DOHH2 (cell line): ENCODE results near the gene GRM6.

Source experiments
- H3F3A ChIP-seq: fragments of 200-600 bp; sonication (generic), shearing (Covaris generic); 2 replicates; pipeline ENCODE4 v1.6.0; 2016; ENCODE audit warnings: antibody characterized with exemption, mild to moderate bottlenecking; ENCODE audit not compliant: control insufficient read depth, insufficient read depth
- H3K27ac ChIP-seq: fragments of 200-600 bp; sonication (generic); 2 replicates; pipeline ENCODE4 v1.5.1; 2014; ENCODE audit warnings: low read depth, mild to moderate bottlenecking, low read length, moderate library complexity
- H3K27me3 ChIP-seq: fragments of 200-600 bp; sonication (generic); 2 replicates; pipeline ENCODE4 v1.6.1; 2014; ENCODE audit warnings: mild to moderate bottlenecking, low read length, mixed read lengths; ENCODE audit not compliant: control insufficient read depth
- H3K36me3 ChIP-seq: fragments of 200-600 bp; sonication (generic); 2 replicates; pipeline ENCODE4 v1.6.1; 2014; ENCODE audit warnings: mild to moderate bottlenecking, low read length, moderate library complexity, mixed read lengths; ENCODE audit not compliant: control insufficient read depth
- H3K4me1 ChIP-seq: fragments of 200-600 bp; sonication (generic); 2 replicates; pipeline ENCODE4 v1.6.1; 2014; ENCODE audit warnings: mild to moderate bottlenecking, low read length, mixed read lengths; ENCODE audit not compliant: control insufficient read depth
- H3K4me2 ChIP-seq: fragments of 200-600 bp; sonication (generic); 2 replicates; pipeline ENCODE4 v1.6.0; 2014; ENCODE audit warnings: mild to moderate bottlenecking, low read length, moderate library complexity
- H3K4me3 ChIP-seq: fragments of 200-600 bp; sonication (generic); 2 replicates; pipeline ENCODE4 v1.5.1; 2014; ENCODE audit warnings: mild to moderate bottlenecking, low read length, mixed read lengths
- H3K79me2 ChIP-seq: fragments of 200-600 bp; sonication (generic); 2 replicates; pipeline ENCODE4 v1.6.1; 2014; ENCODE audit warnings: mild to moderate bottlenecking, low read length, mixed read lengths; ENCODE audit not compliant: control insufficient read depth
- H3K9me2 ChIP-seq: fragments of 200-600 bp; sonication (generic); replicated peaks from 2 replicates; pipeline ENCODE4 v1.6.1; 2014; ENCODE audit warnings: mild to moderate bottlenecking, low read length, mixed read lengths; ENCODE audit not compliant: control insufficient read depth
- H3K9me3 ChIP-seq: fragments of 200-600 bp; sonication (generic); 2 replicates; pipeline ENCODE4 v1.6.1; 2014; ENCODE audit warnings: antibody characterized with exemption, low read length, mixed read lengths; ENCODE audit not compliant: control insufficient read depth, insufficient read depth
- H4K20me1 ChIP-seq: fragments of 200-600 bp; sonication (generic); 2 replicates; pipeline ENCODE4 v1.6.0; 2014; ENCODE audit warnings: low read depth, mild to moderate bottlenecking, antibody characterized with exemption, low read length, moderate library complexity; ENCODE audit not compliant: control insufficient read depth, insufficient read depth
- EZH2phosphoT487 ChIP-seq: fragments of 200-600 bp; sonication (generic); IDR thresholded peaks from 2 replicates; pipeline ENCODE4 v1.6.1; 2017; ENCODE audit warnings: borderline replicate concordance, mild to moderate bottlenecking, antibody characterized with exemption, low read length, moderate library complexity, mixed read lengths
- TF ChIP-seq, protein P1 (sequence below): fragments of 200-600 bp; sonication (generic); IDR thresholded peaks from one replicate; pipeline ENCODE4 v1.5.1; 2014; ENCODE audit warnings: antibody characterized with exemption, mild to moderate bottlenecking, low read depth, low read length; ENCODE audit not compliant: poor library complexity, severe bottlenecking

Gene GRM6

DNA sequence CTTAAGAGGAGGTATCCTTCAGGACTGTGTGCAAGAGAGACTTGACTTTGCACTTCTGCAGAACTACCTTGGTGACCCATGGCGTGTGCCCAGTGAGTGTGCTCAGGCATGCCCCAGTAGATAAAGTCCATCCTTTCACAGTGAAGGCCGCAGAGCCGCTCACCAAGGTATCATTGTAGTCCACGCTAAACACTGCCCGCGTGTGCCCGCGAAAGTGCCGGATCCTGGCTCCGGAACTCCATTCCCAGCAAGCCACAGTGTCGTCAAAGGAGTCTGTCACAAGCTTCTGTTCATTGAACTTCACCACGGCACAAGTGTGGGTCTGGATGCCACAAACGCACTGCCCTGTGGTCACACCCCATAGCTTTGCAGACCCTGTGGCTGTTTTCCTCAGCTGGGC lies 3.3 kb upstream of the GRM6 start:
- Histone ChIP-seq H3K4me2 (no peak overlapping the region), H3K79me2 (no peaks in the 10 kb centered on the region), H3K4me3 (no peak overlapping the region), H4K20me1 (no peaks in the 10 kb centered on the region), H3K27me3 (no peaks in the 10 kb centered on the region), H3K36me3 (no peaks in the 10 kb centered on the region), H3F3A (no peaks in the 10 kb centered on the region), H3K9me2 (no peaks in the 10 kb centered on the region), H3K27ac (no peak overlapping the region), H3K4me1 (no peaks in the 10 kb centered on the region), H3K9me3 (no peaks in the 10 kb centered on the region; the same call in 1 of the 2 replicates)
- TF ChIP-seq, protein P1, sequence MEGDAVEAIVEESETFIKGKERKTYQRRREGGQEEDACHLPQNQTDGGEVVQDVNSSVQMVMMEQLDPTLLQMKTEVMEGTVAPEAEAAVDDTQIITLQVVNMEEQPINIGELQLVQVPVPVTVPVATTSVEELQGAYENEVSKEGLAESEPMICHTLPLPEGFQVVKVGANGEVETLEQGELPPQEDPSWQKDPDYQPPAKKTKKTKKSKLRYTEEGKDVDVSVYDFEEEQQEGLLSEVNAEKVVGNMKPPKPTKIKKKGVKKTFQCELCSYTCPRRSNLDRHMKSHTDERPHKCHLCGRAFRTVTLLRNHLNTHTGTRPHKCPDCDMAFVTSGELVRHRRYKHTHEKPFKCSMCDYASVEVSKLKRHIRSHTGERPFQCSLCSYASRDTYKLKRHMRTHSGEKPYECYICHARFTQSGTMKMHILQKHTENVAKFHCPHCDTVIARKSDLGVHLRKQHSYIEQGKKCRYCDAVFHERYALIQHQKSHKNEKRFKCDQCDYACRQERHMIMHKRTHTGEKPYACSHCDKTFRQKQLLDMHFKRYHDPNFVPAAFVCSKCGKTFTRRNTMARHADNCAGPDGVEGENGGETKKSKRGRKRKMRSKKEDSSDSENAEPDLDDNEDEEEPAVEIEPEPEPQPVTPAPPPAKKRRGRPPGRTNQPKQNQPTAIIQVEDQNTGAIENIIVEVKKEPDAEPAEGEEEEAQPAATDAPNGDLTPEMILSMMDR = no peak
- no peak for TF ChIP-seq EZH2phosphoT487

DNA sequence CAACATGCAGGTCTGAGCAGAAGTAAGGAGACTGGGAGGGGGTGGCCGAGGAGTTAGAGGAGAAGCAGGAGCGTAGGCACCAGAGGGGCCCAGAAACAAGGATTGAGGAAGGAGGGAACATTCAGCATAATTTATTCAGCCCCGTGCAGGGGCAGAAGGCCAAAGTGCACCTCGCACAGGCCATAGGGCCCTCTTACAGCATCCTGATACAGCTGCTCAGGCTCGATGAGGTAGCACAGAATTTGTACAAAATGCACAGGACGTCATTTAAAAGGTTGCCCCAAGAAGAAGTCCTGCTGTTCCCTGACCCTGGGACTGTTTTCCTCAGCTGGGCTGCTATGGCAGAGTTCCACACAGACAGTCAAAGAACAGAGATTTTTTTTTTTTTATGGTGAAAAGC lies 2.1 kb upstream of the GRM6 start:
- no peaks in the 10 kb centered on the region; the same call in 1 of the 2 replicates for H3K9me3 ChIP-seq
- no peak overlapping the region for H3K4me2 ChIP-seq
- no peaks in the 10 kb centered on the region for H3K4me1 ChIP-seq
- H3F3A ChIP-seq = no peaks in the 10 kb centered on the region
- H4K20me1 ChIP-seq = no peaks in the 10 kb centered on the region
- H3K79me2 ChIP-seq = no peaks in the 10 kb centered on the region
- H3K9me2 ChIP-seq = no peaks in the 10 kb centered on the region
- TF ChIP-seq EZH2phosphoT487 = no peak
- TF ChIP-seq, protein P1 = no peak
- no peak overlapping the region for H3K27ac ChIP-seq
- H3K4me3 ChIP-seq = no peak overlapping the region
- H3K27me3 ChIP-seq = no peaks in the 10 kb centered on the region
- no peaks in the 10 kb centered on the region for H3K36me3 ChIP-seq

- Histone ChIP-seq H3F3A (no peaks in the 10 kb centered on the region), H3K27ac (no peak overlapping the region), H3K9me2 (no peaks in the 10 kb centered on the region), H3K27me3 (no peaks in the 10 kb centered on the region), H3K9me3 (no peaks in the 10 kb centered on the region; the same call in 1 of the 2 replicates), H3K4me3 (no peak overlapping the region), H3K79me2 (no peaks in the 10 kb centered on the region), H3K36me3 (no peaks in the 10 kb centered on the region), H4K20me1 (no peaks in the 10 kb centered on the region), H3K4me2 (no peak overlapping the region), H3K4me1 (no peaks in the 10 kb centered on the region)
- TF ChIP-seq, protein P1 = no peak
- no peak for TF ChIP-seq EZH2phosphoT487
Observed at GRCh38 chr5:178996156-178996555, 1.0 kb upstream of the GRM6 start.

- H3K79me2 ChIP-seq = no peaks in the 10 kb centered on the region
- H3K4me3 ChIP-seq = no peak overlapping the region
- H3F3A ChIP-seq = no peaks in the 10 kb centered on the region
- H3K9me2 ChIP-seq = no peaks in the 10 kb centered on the region
- H3K4me2 ChIP-seq = no peak overlapping the region
- TF ChIP-seq, protein P1 = no peak
- TF ChIP-seq EZH2phosphoT487 = no peak
- H3K27ac ChIP-seq = no peak overlapping the region
- no peaks in the 10 kb centered on the region for H3K36me3 ChIP-seq
- H3K9me3 ChIP-seq = peaks cover 5% of the 10 kb centered on the region; the same call in 1 of the 2 replicates
- H3K27me3 ChIP-seq = no peaks in the 10 kb centered on the region
- no peaks in the 10 kb centered on the region for H3K4me1 ChIP-seq
- H4K20me1 ChIP-seq = no peaks in the 10 kb centered on the region
Observed at GRCh38 chr5:178995341-178995690, 196 bp upstream of the GRM6 start.
